K562 (cell line): Measurements from ENCODE around the gene MDP1. TPM values are rescaled to one million over a fixed set of nuclear protein-coding genes. Genes with fewer than 3 reads are reported as not detected.
A peak's percentile ranks its signal among the peaks of the same experiment; 100 is the strongest.

Experiments
- ARID2 ChIP-seq: fragments of 450-650 bp; IDR thresholded peaks from 2 replicates; pipeline ENCODE4 v1.6.1; 2017; ENCODE audit warnings: antibody characterized with exemption, mild to moderate bottlenecking
- ESRRB ChIP-seq: fragments of 250-450 bp; sonication (Bioruptor Pico); IDR thresholded peaks from 2 replicates; pipeline ENCODE4 v1.5.0; 2020; ENCODE audit warnings: mild to moderate bottlenecking, moderate library complexity, borderline replicate concordance
- JUN ChIP-seq, 2 experiments: sonication (generic) in 1 of 2; formaldehyde crosslinking in 1 of 2; IDR thresholded peaks; 2 replicates each; pipeline versions ENCODE4 v1.6.1 to v1.8.0; 2012 to 2022; ENCODE audit warnings: borderline replicate concordance in 2 of 2, mild to moderate bottlenecking in 2 of 2, improper control_type of control experiment in 1 of 2, low read depth in 1 of 2, low read length in 1 of 2, missing genetic modification reagents in 1 of 2
- PHTF2 ChIP-seq: fragments of 250-450 bp; sonication (Bioruptor Pico); IDR thresholded peaks from 2 replicates; pipeline ENCODE4 v1.5.0; 2021; ENCODE audit warnings: mild to moderate bottlenecking
- RBM25 ChIP-seq: fragments of 200-400 bp; formaldehyde crosslinking; IDR thresholded peaks from 2 replicates; pipeline ENCODE4 v1.6.1; 2018; ENCODE audit warnings: low read length, low read depth, moderate library complexity; ENCODE audit not compliant: severe bottlenecking
- REST ChIP-seq, 2 experiments: fragments of 450-650 bp; formaldehyde crosslinking in 1 of 2; IDR thresholded peaks; 2 replicates each; pipeline versions ENCODE4 v1.4.0 to v1.6.1; 2014 to 2020; ENCODE audit warnings: mild to moderate bottlenecking in 2 of 2, borderline replicate concordance in 1 of 2, low read depth in 1 of 2
- ZBTB1 ChIP-seq: sonication (generic); formaldehyde crosslinking; IDR thresholded peaks from 2 replicates; pipeline ENCODE4 v1.8.1; 2023; ENCODE audit warnings: missing genetic modification reagents, low read depth, mild to moderate bottlenecking, borderline replicate concordance
- ZBTB5 ChIP-seq: fragments of 450-650 bp; IDR thresholded peaks from 2 replicates; pipeline ENCODE4 v1.6.1; 2017; ENCODE audit warnings: antibody characterized with exemption
- ZNF12 ChIP-seq: sonication (generic); formaldehyde crosslinking; IDR thresholded peaks from 2 replicates; pipeline ENCODE4 v1.4.0; 2020; ENCODE audit warnings: mild to moderate bottlenecking, missing genetic modification reagents
- ZNF395 ChIP-seq: fragments of 200-800 bp; sonication (Bioruptor generic); IDR thresholded peaks from 2 replicates; pipeline ENCODE4 v1.6.1; 2017; ENCODE audit warnings: missing genetic modification characterization, missing compliant biosample characterization
- ZNF444 ChIP-seq: fragments of 250-450 bp; sonication (Bioruptor Pico); IDR thresholded peaks from 2 replicates; pipeline ENCODE4 v1.4.0; 2020; ENCODE audit warnings: mild to moderate bottlenecking, moderate library complexity
- ZNF445 ChIP-seq: fragments of 250-450 bp; sonication (Bioruptor Pico); IDR thresholded peaks from 2 replicates; pipeline ENCODE4 v1.4.0; 2020; ENCODE audit warnings: low read depth, mild to moderate bottlenecking, moderate library complexity
- polyA plus RNA-seq, 8 experiments: library from polyadenylated mRNA; depleted of rRNA in 4 of 8; stranded (reverse) in 5 of 8; unstranded in 3 of 8; fragments of >200 nt; fragmentation: Nextera tagmentation in 2 of 8; fragmentation: Illumina TruSeq in 1 of 8; extraction: Ambion mirVana in 2 of 8; extraction: Trizol in 1 of 8; gene quantifications; 2 replicates each; pipeline versions ENCODE4 v1.2.1 to v1.2.3, GENCODE V29; 2011 to 2014; ENCODE audit warnings: inconsistent platforms in 1 of 8, missing spikeins in 1 of 8
- total RNA-seq, 7 experiments: library from RNA; depleted of rRNA in 6 of 7; stranded (reverse); fragments of >200 nt in 6 of 7; fragmentation: Illumina TruSeq in 2 of 7; extraction: Trizol in 2 of 7; gene quantifications; 2 replicates each; pipeline versions ENCODE4 v1.2.1 to v1.2.3, GENCODE V29; 2011 to 2021; ENCODE audit warnings: low replicate concordance in 1 of 7

MDP1 gene
- total and polyA plus RNA-seq, 9 of the 15 experiments (the other 6 are each of a cell fraction or from before 2014, with no cell fraction given), result 2.7 to 29.6 (median 11.0) TPM

- TF ChIP-seq REST (IDR thresholded peaks at IDR 0.05; ENCODE audit: borderline replicate concordance) (peak; percentile 32; the same call in 1 of the 2 replicates), REST (CRISPR knock-in tag; IDR thresholded peaks at IDR 0.05; ENCODE audit: low read depth) (no peak), ZNF444 (no peak), ESRRB (no peak), ZNF12 (CRISPR knock-in tag) (no peak), RBM25 (no peak), ZBTB5 (no peak), ZNF445 (CRISPR knock-in tag) (no peak), PHTF2 (CRISPR knock-in tag) (no peak), ZBTB1 (CRISPR knock-in tag) (no peak), ARID2 (no peak), ZNF395 (CRISPR knock-in tag) (peak; percentile 26; the same call in 1 of the 2 replicates), JUN (IDR thresholded peaks at IDR 0.05; ENCODE audit: borderline replicate concordance, low read depth, low read length) (no peak), JUN (CRISPR knock-in tag; IDR thresholded peaks at IDR 0.05; ENCODE audit: borderline replicate concordance) (no peak)
Observed at GRCh38 chr14:24255931-24256711, 40.3 kb upstream of the MDP1 start (continued).
